Hepatocyte (in vitro differentiated cells): ENCODE data around the gene ABLIM2.

Experiments used
- EZH2 ChIP-seq: fragments of 200-600 bp; sonication (generic); IDR thresholded peaks from 2 replicates; pipeline ENCODE4 v1.6.1; 2016; ENCODE audit warnings: antibody characterized with exemption, mild to moderate bottlenecking, borderline replicate concordance
- EZH2phosphoT487 ChIP-seq: fragments of 200-600 bp; sonication (generic); IDR thresholded peaks from one replicate; pipeline ENCODE4 v1.6.1; 2018; ENCODE audit warnings: antibody characterized with exemption, mild to moderate bottlenecking, low read depth, moderate library complexity; ENCODE audit not compliant: unreplicated experiment, severe bottlenecking
- TF ChIP-seq, protein P1 (sequence below): fragments of 200-600 bp; sonication (generic); IDR thresholded peaks from 2 replicates; pipeline ENCODE4 v1.5.1; 2016; ENCODE audit warnings: antibody characterized with exemption, mild to moderate bottlenecking; ENCODE audit not compliant: poor library complexity

DNA sequence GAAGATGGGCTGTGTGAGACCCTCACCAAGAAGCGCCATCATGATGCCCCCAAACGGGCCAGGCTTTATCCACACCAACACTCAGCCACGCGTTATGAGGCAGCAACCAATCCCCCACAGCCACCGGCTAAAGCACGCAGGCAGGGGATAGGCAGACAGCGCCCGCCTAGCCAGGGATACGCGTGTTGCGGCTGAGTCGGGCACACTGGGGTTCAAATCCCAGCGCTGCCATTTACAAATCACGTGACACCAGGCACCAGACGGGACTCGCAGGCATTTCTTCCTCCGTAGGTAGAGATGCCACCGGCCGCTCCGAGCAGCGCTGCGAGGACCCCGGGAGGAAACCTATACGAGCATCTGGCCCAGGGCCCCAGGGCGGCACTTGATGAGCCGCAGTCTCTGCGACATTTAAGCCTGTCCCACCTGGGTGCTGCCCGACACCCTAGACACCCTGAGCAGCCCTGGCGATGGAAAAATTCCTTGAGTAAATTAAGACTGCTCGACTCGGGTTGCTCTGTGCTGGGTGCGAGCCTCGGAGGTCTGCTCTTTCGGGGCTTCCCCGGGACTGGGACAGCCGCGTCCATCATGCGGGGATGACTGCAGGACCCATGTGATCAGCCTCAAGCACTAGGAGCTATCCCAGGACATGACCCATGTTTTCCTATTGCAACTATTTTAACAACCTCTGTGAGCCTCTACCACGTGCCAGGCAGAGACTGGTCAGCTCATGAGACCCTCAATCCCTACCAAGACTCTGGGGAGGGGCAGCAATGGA, 6.3 kb downstream of the ABLIM2 start:
- TF ChIP-seq, protein P1, sequence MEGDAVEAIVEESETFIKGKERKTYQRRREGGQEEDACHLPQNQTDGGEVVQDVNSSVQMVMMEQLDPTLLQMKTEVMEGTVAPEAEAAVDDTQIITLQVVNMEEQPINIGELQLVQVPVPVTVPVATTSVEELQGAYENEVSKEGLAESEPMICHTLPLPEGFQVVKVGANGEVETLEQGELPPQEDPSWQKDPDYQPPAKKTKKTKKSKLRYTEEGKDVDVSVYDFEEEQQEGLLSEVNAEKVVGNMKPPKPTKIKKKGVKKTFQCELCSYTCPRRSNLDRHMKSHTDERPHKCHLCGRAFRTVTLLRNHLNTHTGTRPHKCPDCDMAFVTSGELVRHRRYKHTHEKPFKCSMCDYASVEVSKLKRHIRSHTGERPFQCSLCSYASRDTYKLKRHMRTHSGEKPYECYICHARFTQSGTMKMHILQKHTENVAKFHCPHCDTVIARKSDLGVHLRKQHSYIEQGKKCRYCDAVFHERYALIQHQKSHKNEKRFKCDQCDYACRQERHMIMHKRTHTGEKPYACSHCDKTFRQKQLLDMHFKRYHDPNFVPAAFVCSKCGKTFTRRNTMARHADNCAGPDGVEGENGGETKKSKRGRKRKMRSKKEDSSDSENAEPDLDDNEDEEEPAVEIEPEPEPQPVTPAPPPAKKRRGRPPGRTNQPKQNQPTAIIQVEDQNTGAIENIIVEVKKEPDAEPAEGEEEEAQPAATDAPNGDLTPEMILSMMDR: no peak
- TF ChIP-seq EZH2 (no peak), EZH2phosphoT487 (no peak)
